Activated T-cell treated with anti-CD3 and anti-CD28 coated beads, Interleukin-2, amount 50 U/mL, for 24 hours (primary cell): ENCODE measurements around the gene TNFSF11.
A peak's percentile ranks its signal among the peaks of the same experiment; 100 is the strongest.

Experiments used
- DNase-seq: peaks from one replicate; pipeline ENCODE4 v3.0.0-alpha.2; 2020
- H3K27ac Mint-ChIP-seq: 2 replicates; pipeline ENCODE4 v1.8.0; 2020; ENCODE audit warnings: mild to moderate bottlenecking, mixed read lengths
- H3K27me3 Mint-ChIP-seq: 2 replicates; pipeline ENCODE4 v1.8.0; 2020; ENCODE audit warnings: mixed read lengths
- H3K36me3 Mint-ChIP-seq: 2 replicates; pipeline ENCODE4 v1.8.0; 2020; ENCODE audit warnings: low read depth, mixed read lengths
- H3K4me1 Mint-ChIP-seq: 2 replicates; pipeline ENCODE4 v1.8.0; 2020; ENCODE audit warnings: low read depth, mixed read lengths
- H3K4me3 Mint-ChIP-seq: 2 replicates; pipeline ENCODE4 v1.8.0; 2020; ENCODE audit warnings: mild to moderate bottlenecking, moderate library complexity, mixed read lengths
- H3K9me3 Mint-ChIP-seq: 2 replicates; pipeline ENCODE4 v1.8.0; 2020; ENCODE audit warnings: mixed read lengths

The TNFSF11 gene, protein sequence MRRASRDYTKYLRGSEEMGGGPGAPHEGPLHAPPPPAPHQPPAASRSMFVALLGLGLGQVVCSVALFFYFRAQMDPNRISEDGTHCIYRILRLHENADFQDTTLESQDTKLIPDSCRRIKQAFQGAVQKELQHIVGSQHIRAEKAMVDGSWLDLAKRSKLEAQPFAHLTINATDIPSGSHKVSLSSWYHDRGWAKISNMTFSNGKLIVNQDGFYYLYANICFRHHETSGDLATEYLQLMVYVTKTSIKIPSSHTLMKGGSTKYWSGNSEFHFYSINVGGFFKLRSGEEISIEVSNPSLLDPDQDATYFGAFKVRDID

DNA sequence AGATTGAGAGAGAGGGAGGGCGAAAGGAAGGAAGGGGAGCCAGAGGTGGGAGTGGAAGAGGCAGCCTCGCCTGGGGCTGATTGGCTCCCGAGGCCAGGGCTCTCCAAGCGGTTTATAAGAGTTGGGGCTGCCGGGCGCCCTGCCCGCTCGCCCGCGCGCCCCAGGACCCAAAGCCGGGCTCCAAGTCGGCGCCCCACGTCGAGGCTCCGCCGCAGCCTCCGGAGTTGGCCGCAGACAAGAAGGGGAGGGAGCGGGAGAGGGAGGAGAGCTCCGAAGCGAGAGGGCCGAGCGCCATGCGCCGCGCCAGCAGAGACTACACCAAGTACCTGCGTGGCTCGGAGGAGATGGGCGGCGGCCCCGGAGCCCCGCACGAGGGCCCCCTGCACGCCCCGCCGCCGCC lies at the start of gene TNFSF11:
TSS of gene TNFSF11 (plus strand) at position 142 of the 400 bp plus-strand sequence. CDS start at position 294, 152 bp downstream.
- H3K27me3 Mint-ChIP-seq = peaks cover 41% of the 10 kb centered on the region

DNA sequence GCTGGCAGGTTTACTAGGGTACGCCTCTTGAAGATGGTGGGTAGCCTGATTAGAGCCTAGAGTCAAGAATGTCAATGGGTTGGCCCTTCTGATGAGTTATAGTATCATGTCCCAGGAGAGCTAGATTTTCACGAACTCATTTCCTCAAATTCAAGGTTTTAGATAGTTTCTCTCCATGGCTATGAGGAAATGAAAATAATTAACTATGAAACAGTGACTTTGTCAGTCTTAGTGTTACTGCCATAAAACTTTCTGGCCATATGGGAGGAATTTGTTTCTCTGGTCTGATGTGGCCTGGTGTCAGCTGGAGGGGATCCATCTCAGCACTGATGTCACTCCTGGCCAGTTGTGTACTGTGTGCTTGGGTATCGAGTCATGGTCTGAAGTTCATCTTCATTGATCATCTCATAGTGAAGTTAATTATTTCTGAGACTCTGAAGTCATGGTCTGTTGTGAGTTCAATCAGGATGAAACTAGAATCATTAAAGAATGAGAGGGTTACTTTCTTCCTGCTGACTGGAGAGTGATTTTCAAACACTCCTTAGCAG lies 49.4 kb upstream of the TNFSF11 start:
- Mint-ChIP-seq H3K36me3 (no peaks in the 10 kb centered on the region), H3K4me1 (no peaks in the 10 kb centered on the region), H3K27me3 (no peaks in the 10 kb centered on the region), H3K4me3 (no peak overlapping the region), H3K9me3 (peaks cover 2% of the 10 kb centered on the region), H3K27ac (peak overlapping the region; percentile 31)
- DNase-seq = no peak

More for the DNA sequence above, at the start of gene TNFSF11:
- Mint-ChIP-seq H3K9me3 (peaks cover 14% of the 10 kb centered on the region), H3K4me1 (peaks cover 41% of the 10 kb centered on the region), H3K27ac (peak within 1 kb of the TSS; percentile 92), H3K4me3 (peak within 1 kb of the TSS; percentile 81), H3K36me3 (no peaks in the 10 kb centered on the region)
- DNase-seq = peak; percentile 61

DNA sequence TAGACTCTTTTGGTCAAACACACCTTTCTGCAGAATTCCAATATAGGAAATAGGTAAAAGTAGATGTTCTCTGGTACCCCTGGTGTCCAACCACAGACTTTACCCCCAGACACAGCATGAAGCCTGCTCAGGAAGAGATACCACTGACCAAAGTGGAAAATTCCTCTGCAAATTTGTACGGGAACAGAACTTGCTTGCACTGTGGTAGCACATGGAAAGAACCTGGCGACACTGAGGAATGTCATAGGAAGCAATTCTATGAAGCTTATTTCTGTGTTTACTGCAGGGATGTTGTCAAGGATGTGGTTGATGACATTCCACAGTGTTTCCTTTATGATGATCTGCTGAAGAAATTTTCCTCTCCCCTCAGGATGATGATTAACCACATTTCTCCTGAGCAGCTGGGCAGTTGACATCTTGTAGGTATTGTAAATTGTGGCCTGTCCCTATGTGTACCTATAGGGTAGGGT lies 48.9 kb upstream of the TNFSF11 start:
- no peak overlapping the region for H3K4me3 Mint-ChIP-seq
- no peak for DNase-seq

DNA sequence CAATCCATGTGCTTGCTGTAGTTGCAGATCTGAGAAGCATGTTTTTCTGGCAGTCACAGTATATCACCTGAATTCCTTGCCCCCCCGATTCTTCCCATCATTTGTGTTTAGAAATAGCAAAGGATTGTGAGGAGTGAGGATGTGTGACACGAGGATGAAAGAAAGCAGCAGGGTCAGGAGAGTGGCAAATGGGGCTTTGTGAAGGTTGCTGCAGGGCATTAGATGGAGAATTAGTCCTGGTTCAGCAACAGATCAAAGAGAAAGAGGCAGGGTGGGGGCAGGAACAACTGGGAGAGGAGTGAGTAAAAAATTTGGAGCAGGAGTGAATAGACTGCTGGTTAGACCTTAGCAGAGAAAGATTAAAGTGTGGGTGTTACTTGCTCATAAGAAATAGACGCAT lies 47.7 kb upstream of the TNFSF11 start:
- Mint-ChIP-seq H3K27me3 (no peaks in the 10 kb centered on the region), H3K4me1 (peaks cover 7% of the 10 kb centered on the region)

More for the DNA sequence above, 48.9 kb upstream of the TNFSF11 start:
- Mint-ChIP-seq H3K9me3 (no peaks in the 10 kb centered on the region), H3K27ac (no peak overlapping the region), H3K4me1 (no peaks in the 10 kb centered on the region), H3K36me3 (no peaks in the 10 kb centered on the region), H3K27me3 (no peaks in the 10 kb centered on the region)

DNA sequence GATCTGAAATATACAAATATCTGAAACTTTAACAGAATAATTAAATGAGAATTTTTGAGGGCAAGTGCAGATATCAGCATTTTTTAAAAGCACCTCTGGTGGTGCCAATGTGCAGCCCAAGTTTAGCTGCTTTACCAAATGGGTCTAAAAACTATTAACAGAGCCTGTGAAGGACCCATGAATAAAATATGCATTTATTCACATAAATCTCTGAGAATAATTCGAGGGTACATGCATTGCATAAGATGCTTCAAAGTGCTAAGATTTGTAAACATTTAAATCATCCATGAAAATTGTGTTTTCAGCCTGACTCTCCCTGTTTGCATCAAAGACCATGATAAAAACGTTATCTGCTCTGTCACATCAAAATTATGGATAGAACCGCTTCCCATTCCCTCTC lies 47.1 kb upstream of the TNFSF11 start:
- H3K9me3 Mint-ChIP-seq = no peaks in the 10 kb centered on the region
- no peak overlapping the region for H3K4me3 Mint-ChIP-seq
- no peaks in the 10 kb centered on the region for H3K36me3 Mint-ChIP-seq
- DNase-seq = no peak
- no peak overlapping the region for H3K27ac Mint-ChIP-seq
- H3K4me1 Mint-ChIP-seq = peaks cover 7% of the 10 kb centered on the region
- no peaks in the 10 kb centered on the region for H3K27me3 Mint-ChIP-seq

More for the DNA sequence above, 47.7 kb upstream of the TNFSF11 start:
- Mint-ChIP-seq H3K9me3 (no peaks in the 10 kb centered on the region), H3K27ac (no peak overlapping the region), H3K4me3 (no peak overlapping the region), H3K36me3 (no peaks in the 10 kb centered on the region)
- no peak for DNase-seq

DNA sequence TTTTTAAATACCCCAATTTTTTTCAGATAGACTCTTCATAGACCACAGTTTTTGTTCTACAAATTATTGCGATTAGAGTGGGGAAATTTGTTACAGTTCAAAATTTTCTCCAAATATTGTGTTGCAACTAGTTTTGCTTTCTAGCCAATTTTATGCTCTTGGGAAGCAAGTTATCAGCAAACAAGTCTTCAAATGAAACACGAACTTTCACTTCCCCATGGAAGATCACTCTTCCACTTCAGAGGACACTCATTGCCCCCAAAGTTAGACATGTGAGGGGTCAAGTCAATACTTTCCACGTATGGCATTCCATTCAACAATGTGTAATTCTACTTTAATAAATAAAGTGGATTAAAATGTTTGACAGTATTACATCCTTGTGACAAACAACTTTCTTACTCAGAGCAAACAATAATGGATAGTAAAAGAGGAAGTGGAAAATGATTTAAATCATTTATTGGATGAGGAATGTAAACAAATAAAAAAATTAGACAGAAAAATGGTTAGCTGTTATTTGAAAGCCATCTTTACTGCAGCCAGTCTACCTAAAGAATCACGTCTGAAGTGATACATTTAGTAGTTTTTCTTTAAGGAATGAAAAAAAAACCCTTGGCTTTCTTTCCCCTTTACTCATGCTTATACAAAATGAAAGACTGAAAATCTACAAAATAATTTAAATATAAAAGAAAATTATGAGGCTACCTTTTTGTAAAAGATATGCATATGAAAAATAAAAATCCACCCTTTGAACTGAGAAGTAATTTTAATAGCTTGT lies 41.2 kb upstream of the TNFSF11 start:
- Mint-ChIP-seq H3K4me1 (peaks cover 7% of the 10 kb centered on the region), H3K4me3 (no peak overlapping the region), H3K27ac (no peak overlapping the region), H3K9me3 (no peaks in the 10 kb centered on the region), H3K27me3 (no peaks in the 10 kb centered on the region), H3K36me3 (no peaks in the 10 kb centered on the region)
- no peak for DNase-seq

DNA sequence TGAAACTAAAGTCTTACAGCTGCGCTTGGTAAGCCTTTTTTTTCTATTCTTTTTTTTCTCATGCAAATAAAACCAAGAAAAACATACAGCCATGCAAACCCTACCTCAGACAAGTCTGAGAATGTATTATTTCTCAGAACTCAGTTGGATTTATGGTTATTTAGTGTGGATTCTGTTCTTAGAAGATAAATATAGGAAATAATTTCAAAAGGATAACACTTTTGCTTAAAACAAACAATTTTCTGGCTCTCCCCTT lies 40.7 kb upstream of the TNFSF11 start:
- peaks cover 7% of the 10 kb centered on the region for H3K4me1 Mint-ChIP-seq
- H3K27ac Mint-ChIP-seq = no peak overlapping the region
- no peak overlapping the region for H3K4me3 Mint-ChIP-seq
- no peak for DNase-seq
- no peaks in the 10 kb centered on the region for H3K9me3 Mint-ChIP-seq
- no peaks in the 10 kb centered on the region for H3K27me3 Mint-ChIP-seq
- no peaks in the 10 kb centered on the region for H3K36me3 Mint-ChIP-seq

DNA sequence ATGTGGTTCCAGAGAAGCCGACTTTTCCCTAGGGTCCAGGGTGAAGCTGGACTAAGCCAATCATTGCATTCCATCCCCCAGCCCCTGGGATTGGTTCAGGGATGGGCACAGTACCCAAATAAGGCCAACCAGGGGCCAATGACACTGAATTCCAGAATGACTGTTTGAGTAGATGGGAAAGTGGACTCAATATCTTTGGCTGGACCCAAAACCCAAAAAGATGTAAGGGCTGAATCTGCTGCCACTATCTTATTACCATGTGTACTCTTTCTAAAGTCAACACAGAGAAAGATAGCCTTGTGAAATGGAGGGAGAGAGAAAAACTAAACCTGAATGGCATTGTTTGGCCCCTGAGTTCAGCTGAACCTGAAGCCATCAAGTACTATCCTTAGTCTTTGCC lies 39.2 kb upstream of the TNFSF11 start:
- DNase-seq = no peak
- H3K9me3 Mint-ChIP-seq = no peaks in the 10 kb centered on the region
- no peaks in the 10 kb centered on the region for H3K27me3 Mint-ChIP-seq
- H3K36me3 Mint-ChIP-seq = no peaks in the 10 kb centered on the region
- H3K27ac Mint-ChIP-seq = no peak overlapping the region
- no peak overlapping the region for H3K4me3 Mint-ChIP-seq
- peaks cover 17% of the 10 kb centered on the region for H3K4me1 Mint-ChIP-seq

DNA sequence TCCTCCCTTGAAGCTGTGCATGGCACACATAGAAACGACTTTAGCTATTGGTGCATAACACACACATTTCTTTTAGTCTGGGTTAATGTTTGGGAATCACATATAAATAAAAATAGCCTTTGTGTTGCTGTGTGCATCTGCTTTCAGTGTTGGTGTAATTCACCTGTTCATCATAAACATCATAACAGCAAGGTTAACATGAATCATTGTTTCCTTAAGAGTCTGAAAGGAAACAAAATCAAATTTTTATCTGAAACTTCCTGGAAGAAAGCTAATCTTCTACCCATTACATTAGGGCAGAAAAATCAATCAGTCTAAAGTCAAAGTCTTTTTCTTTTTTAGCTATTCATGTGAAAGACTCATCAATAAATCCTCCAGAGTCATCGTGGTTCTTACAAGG lies 35.0 kb upstream of the TNFSF11 start:
- Mint-ChIP-seq H3K9me3 (no peaks in the 10 kb centered on the region), H3K4me3 (no peak overlapping the region), H3K4me1 (peaks cover 10% of the 10 kb centered on the region), H3K36me3 (no peaks in the 10 kb centered on the region), H3K27me3 (no peaks in the 10 kb centered on the region), H3K27ac (no peak overlapping the region)
- DNase-seq = no peak

DNA sequence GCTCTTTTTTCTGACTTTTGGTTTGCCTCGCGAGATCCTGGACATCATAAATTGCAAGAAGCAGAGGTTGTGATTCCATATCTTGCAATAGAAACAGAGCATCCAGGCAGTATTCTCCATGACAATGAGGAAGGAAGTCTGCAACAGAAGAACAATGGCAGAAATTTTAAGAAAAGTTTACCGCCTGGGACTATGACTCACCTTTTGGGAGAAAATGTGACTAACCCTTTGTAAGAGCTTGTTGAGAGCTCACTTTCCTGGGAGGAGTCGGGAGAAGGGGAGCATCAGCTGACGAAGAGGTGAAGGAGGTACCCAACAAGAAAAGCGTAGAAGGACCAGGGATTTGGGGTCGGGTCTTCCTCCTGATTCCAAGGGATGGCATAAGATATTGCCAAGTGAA lies 34.3 kb upstream of the TNFSF11 start:
- no peak for DNase-seq
- Mint-ChIP-seq H3K27ac (no peak overlapping the region), H3K27me3 (no peaks in the 10 kb centered on the region), H3K4me1 (peaks cover 10% of the 10 kb centered on the region), H3K9me3 (no peaks in the 10 kb centered on the region), H3K4me3 (no peak overlapping the region), H3K36me3 (no peaks in the 10 kb centered on the region)

DNA sequence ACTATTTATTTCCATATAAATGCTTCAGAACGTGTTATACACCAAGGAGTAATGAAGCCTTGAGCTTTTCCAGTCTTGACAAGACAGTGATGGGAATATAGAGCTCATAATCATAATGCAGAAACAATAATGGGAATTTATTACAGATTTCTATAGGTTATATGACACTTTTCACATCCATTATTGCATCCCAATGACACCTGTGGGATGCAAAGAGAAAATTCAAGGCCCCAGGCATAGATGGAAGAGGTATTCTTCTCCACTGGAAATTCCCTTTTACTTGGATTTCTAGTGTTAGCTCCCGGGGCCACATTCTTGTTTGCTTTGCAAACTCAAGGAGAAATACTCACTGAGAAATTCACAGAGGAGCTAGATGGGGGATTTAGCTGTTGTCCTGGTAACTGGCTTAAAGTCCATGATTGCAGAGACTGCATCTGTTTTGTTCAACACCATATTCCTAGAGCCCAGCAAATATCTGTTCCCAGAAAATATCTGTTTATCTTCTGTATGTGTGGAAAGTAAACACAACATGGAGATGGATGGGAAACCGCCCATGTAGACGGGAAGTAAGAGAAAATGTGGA lies 30.6 kb upstream of the TNFSF11 start:
- no peaks in the 10 kb centered on the region for H3K36me3 Mint-ChIP-seq
- H3K27ac Mint-ChIP-seq = no peak overlapping the region
- peaks cover 21% of the 10 kb centered on the region for H3K4me1 Mint-ChIP-seq
- no peaks in the 10 kb centered on the region for H3K27me3 Mint-ChIP-seq
- no peak for DNase-seq
- H3K9me3 Mint-ChIP-seq = no peaks in the 10 kb centered on the region
- no peak overlapping the region for H3K4me3 Mint-ChIP-seq

DNA sequence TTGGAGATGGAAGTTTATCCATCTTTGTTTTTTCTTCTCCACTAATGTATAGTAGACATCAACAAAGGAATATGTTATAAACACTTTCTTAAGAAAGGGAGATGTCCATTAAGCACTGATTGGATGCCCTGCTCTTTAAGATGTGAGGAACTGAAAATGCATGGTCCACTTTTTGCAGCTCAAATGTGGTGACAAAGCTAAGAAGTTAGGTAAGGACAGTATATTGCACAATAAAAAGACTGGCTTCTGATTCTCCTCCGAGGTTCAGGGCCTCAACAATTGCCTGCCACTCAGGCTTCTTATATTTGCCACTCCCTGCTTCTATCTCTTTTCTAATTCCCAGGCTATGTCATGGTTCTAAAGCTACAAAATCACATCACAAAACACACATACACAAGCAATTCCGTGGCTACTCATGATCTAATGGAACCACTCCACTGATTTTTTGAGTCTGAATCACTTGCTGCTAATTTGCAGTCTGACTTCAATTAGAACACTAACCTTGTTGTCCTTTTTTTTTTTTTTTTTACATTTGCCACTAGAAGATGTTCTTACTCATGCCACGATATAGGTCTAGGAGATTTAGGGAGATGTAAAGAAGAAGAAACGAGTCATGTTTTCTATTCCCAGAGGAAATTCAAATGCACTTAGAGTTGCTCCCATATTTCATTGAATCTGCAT lies 29.6 kb upstream of the TNFSF11 start:
- no peak for DNase-seq
- peaks cover 25% of the 10 kb centered on the region for H3K4me1 Mint-ChIP-seq

DNA sequence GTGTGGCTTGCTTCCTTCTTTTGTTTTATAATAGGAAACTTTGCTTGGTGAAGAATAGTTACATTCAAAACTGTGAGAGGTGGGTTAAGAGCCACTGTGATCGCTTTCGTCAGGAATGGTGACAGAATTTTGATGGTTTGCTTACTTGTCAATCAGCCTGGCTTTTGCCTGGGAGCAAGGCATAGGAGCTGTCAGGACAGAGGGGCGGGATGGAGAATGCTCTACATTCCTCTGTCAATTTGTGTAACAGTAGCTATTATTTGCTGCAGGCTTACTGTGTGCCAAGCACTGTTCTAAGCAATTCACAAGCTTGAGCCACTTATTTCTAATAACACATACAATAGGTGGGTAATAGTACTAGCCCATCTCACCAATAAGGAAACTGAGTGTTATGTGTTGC lies 28.1 kb upstream of the TNFSF11 start:
- Mint-ChIP-seq H3K27me3 (peaks cover 4% of the 10 kb centered on the region), H3K4me3 (no peak overlapping the region), H3K27ac (no peak overlapping the region)

More for the DNA sequence above, 29.6 kb upstream of the TNFSF11 start:
- no peak overlapping the region for H3K4me3 Mint-ChIP-seq
- H3K27me3 Mint-ChIP-seq = no peaks in the 10 kb centered on the region
- H3K9me3 Mint-ChIP-seq = no peaks in the 10 kb centered on the region
- no peak overlapping the region for H3K27ac Mint-ChIP-seq
- no peaks in the 10 kb centered on the region for H3K36me3 Mint-ChIP-seq

DNA sequence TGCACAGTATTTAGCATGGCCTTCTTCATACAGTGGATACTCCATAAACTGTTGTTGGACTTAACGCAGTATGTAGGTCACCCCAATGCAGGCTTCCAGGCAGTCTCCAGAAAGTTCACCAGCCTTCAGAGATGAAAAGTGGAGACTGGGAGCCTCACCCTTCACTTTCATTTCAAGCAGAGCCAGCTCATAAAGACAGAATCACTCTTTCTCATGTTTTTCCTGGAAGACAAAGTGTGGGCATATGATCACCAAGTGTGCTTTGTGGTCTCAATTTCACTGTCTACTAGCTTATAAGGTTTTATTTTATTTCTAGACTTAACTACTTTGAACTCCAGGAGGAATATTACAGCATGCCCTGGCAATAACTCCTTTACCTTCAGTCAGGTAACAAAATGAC lies 26.3 kb upstream of the TNFSF11 start:
- Mint-ChIP-seq H3K9me3 (no peaks in the 10 kb centered on the region), H3K36me3 (no peaks in the 10 kb centered on the region), H3K27me3 (peaks cover 4% of the 10 kb centered on the region), H3K4me1 (peaks cover 29% of the 10 kb centered on the region), H3K4me3 (no peak overlapping the region), H3K27ac (peak overlapping the region; percentile 61)
- no peak for DNase-seq

More for the DNA sequence above, 28.1 kb upstream of the TNFSF11 start:
- Mint-ChIP-seq H3K9me3 (no peaks in the 10 kb centered on the region), H3K4me1 (peaks cover 22% of the 10 kb centered on the region), H3K36me3 (no peaks in the 10 kb centered on the region)
- DNase-seq = no peak
